ENCODE results near the gene ASTN2.

Gene ASTN2

GRCh38 chr9:116506685-116507084, 908.2 kb downstream of the ASTN2 start:
- DNase-seq (ENCODE audit: low read depth): no peak

- no peak for DNase-seq (ENCODE audit: low read depth)
Measured at GRCh38 chr9:116504893-116505480, 909.9 kb downstream of the ASTN2 start.

GRCh38 chr9:116504081-116504480, 910.8 kb downstream of the ASTN2 start:
- no peak for DNase-seq (ENCODE audit: low read depth)

- no peak for DNase-seq (ENCODE audit: low read depth)
Measured at GRCh38 chr9:116502746-116503145, 912.1 kb downstream of the ASTN2 start.

- no peak for DNase-seq (ENCODE audit: low read depth)
Measured at GRCh38 chr9:116501871-116502270, 913.0 kb downstream of the ASTN2 start.

GRCh38 chr9:116499986-116500871, 914.6 kb downstream of the ASTN2 start:
- peak; percentile 28 for DNase-seq (ENCODE audit: low read depth)

- DNase-seq (ENCODE audit: low read depth): no peak
Measured at GRCh38 chr9:116499434-116499833, 915.4 kb downstream of the ASTN2 start.

GRCh38 chr9:116497095-116497890, 917.6 kb downstream of the ASTN2 start:
- no peak for DNase-seq (ENCODE audit: low read depth)

GRCh38 chr9:116496167-116496566, 918.7 kb downstream of the ASTN2 start:
- no peak for DNase-seq (ENCODE audit: low read depth)

- no peak for DNase-seq (ENCODE audit: low read depth)
Measured at GRCh38 chr9:116495725-116496124, 919.1 kb downstream of the ASTN2 start.

GRCh38 chr9:116494815-116495634, 919.8 kb downstream of the ASTN2 start:
- no peak for DNase-seq (ENCODE audit: low read depth)

- no peak for DNase-seq (ENCODE audit: low read depth)
Measured at GRCh38 chr9:116493183-116493860, 921.5 kb downstream of the ASTN2 start.

GRCh38 chr9:116491659-116492058, 923.2 kb downstream of the ASTN2 start:
- no peak for DNase-seq (ENCODE audit: low read depth)

GRCh38 chr9:116491219-116491618, 923.6 kb downstream of the ASTN2 start:
- no peak for DNase-seq (ENCODE audit: low read depth)

GRCh38 chr9:116490321-116490720, 924.5 kb downstream of the ASTN2 start:
- DNase-seq (ENCODE audit: low read depth): no peak

GRCh38 chr9:116488373-116488772, 926.5 kb downstream of the ASTN2 start:
- no peak for DNase-seq (ENCODE audit: low read depth)

GRCh38 chr9:116484492-116485061, 930.3 kb downstream of the ASTN2 start:
- DNase-seq (ENCODE audit: low read depth): no peak

- DNase-seq (ENCODE audit: low read depth): no peak
Measured at GRCh38 chr9:116483622-116484491, 931.0 kb downstream of the ASTN2 start.

- DNase-seq (ENCODE audit: low read depth): no peak
Measured at GRCh38 chr9:116482740-116483139, 932.1 kb downstream of the ASTN2 start.

- no peak for DNase-seq (ENCODE audit: low read depth)
Measured at GRCh38 chr9:116480700-116481099, 934.2 kb downstream of the ASTN2 start.
